ENCODE measurements around the gene ARCN1. TPM values are rescaled to one million over a fixed set of nuclear protein-coding genes. Genes with fewer than 3 reads are reported as not detected.
A peak's percentile ranks its signal among the peaks of the same experiment; 100 is the strongest.

ARCN1 gene
- total and polyA plus RNA-seq, 9 of the 15 experiments (the other 6 are each of a cell fraction or from before 2014, with no cell fraction given): 30.0 to 224 (median 76.4) TPM

- peak; percentile 54; the same call in 1 of the 2 replicates for TF ChIP-seq CREB3L1 (IDR thresholded peaks at IDR 0.05; ENCODE audit: borderline replicate concordance, low read depth)
- TF ChIP-seq SRSF7 (optimal IDR thresholded peaks at IDR 0.05; ENCODE audit: low read depth, low read length): no peak
- peak; percentile 60 for TF ChIP-seq BCOR (IDR thresholded peaks at IDR 0.05)
- peak; percentile 52 for TF ChIP-seq CTBP1 (IDR thresholded peaks at IDR 0.05; ENCODE audit: borderline replicate concordance)
- TF ChIP-seq NONO (IDR thresholded peaks at IDR 0.05; ENCODE audit: low read depth in 2 of 2, low read length in 1 of 2): peak in 1 of 2 experiments; percentile 24; a peak in 1 of 4 replicates
- peak; percentile 38; the same call in 1 of the 2 replicates for TF ChIP-seq CHD2 (IDR thresholded peaks at IDR 0.05; ENCODE audit: low read depth, low read length)
- TF ChIP-seq ZNF76 (CRISPR knock-in tag; IDR thresholded peaks at IDR 0.05; ENCODE audit: borderline replicate concordance): no peak
- peak; percentile 82 for TF ChIP-seq LCOR (CRISPR knock-in tag; IDR thresholded peaks at IDR 0.05)
- no peak for TF ChIP-seq SMAD1 (IDR thresholded peaks at IDR 0.05; ENCODE audit: low read depth, low read length, partially characterized antibody)
- no peak for TF ChIP-seq ZNF696 (CRISPR knock-in tag; conservative IDR thresholded peaks at IDR 0.05)
- TF ChIP-seq PTTG1 (tag; IDR thresholded peaks at IDR 0.05; ENCODE audit: low read depth): no peak
- peak; percentile 87 for TF ChIP-seq ZFX (CRISPR knock-in tag; IDR thresholded peaks at IDR 0.05)
- peak; percentile 21; the same call in 1 of the 2 replicates for TF ChIP-seq ZNF407 (IDR thresholded peaks at IDR 0.05; ENCODE audit: low read depth)
- 0 out of 2 replicates have a peak, but pooled peaks have one; percentile 47 for TF ChIP-seq HDAC8 (tag; IDR thresholded peaks at IDR 0.05)
- TF ChIP-seq ZNF830 (CRISPR knock-in tag; IDR thresholded peaks at IDR 0.05): no peak
- TF ChIP-seq DNMT1 (IDR thresholded peaks at IDR 0.05): no peak
- TF ChIP-seq NR2C2 (CRISPR knock-in tag; IDR thresholded peaks at IDR 0.05): no peak; the same call in 1 of the 2 replicates
- no peak for TF ChIP-seq NR2C2 (tag; IDR thresholded peaks at IDR 0.05)
These were observed 36.4 kb downstream of the ARCN1 start (continued) for GRCh38 chr11:118608360-118609227.

Data from K562 (cell line).